Hematopoietic multipotent progenitor cell treated with erythropoietin and hydrocortisone succinate and interleukin-3 and kit ligand, for 15 days (in vitro differentiated cells): ENCODE results near the gene ZNF765.
A peak's percentile ranks its signal among the peaks of the same experiment; 100 is the strongest.
"Not testable (repeated sequence)": the region's sequence is repeated elsewhere in the genome, so short reads cannot be mapped to it uniquely, and the experiment has no call there.

Experiments used
- DNase-seq: peaks from one replicate; pipeline ENCODE4 v3.0.0-alpha.2; 2015; ENCODE audit warnings: low spot score

ZNF765 gene

GRCh38 chr19:53422551-53422950, 27.6 kb downstream of the ZNF765 start:
- DNase-seq, result no peak

- not testable (repeated sequence) for DNase-seq
Measured at GRCh38 chr19:53423074-53423473, 28.1 kb downstream of the ZNF765 start.

- not testable (repeated sequence) for DNase-seq
Measured at GRCh38 chr19:53423680-53424079, 28.7 kb downstream of the ZNF765 start.

GRCh38 chr19:53424968-53425597, 30.1 kb downstream of the ZNF765 start:
- DNase-seq, result peak; percentile 54

GRCh38 chr19:53431399-53432087, 36.6 kb downstream of the ZNF765 start, which contains the start of gene ZNF761:
ZNF761 (plus strand) TSS chr19:53431984; CDS start chr19:53447269, 15,285 bp downstream.
- peak; percentile 92 for DNase-seq

DNA sequence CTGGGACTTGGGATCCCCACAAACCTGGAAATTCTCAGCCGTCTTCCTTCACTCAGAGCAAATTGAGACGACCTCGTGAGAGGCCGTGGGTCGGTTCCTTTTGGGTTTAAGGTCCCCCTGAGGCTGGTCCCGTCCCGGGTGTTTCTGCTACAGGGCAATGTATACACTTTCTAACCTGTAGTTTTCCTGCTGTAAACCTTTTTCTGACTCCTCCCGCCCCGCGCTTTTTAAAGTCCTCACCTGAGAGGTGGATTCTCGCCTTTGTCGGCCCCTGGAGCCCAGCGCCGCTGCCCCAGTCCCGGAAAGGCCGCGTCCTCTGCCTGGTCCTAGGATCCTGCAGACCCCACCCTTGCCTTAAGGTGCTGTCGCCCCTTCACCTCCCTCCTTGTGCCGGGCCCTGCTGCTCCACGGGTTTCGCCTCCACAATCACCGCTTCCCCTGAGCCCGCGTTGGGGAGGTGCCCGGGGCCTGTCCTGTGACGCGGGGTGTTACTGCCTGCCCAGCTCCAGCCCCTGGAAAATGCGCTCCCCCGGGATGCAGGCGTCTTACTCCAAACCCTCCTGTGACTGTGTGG, 37.2 kb downstream of the ZNF765 start:
- peak; percentile 2 for DNase-seq

DNA sequence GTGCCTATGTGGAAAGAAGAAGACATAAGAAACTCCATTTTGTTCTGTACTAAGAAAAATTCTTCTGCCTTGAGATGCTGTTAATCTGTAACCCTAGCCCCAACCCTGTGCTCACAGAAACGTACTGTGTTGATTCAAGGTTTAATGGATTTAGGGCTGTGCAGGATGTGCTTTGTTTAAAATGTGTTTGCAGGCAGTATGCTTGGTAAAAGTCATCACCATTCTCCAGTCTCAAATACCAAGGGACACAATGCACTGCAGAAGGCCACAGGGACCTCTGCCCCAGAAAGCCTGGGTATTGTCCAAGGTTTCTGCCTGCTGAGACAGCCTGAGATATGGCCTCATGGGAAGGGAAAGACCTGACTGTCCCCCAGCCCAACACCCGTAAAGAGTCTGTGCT, 48.9 kb downstream of the ZNF765 start:
- DNase-seq, result not testable (repeated sequence)

DNA sequence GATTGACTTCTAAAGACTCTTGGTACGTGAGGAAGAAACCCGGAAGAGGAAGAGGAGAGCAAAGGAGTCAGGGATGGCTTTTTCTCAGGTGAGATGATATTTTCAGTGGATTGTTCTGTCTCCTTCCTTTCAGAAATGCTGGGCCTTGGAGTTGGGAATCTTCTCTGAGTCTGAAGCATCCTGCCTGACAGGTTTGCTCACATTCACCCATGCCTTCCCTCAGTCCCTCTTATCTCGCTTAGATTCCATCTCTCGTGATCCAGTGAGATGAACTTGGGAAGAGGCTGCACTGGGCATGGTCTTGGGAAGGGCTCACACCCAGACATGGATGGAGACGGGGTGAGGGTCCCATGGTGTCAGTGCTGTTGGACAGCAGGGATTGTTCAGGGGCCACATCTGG, 52.2 kb downstream of the ZNF765 start:
- DNase-seq, result not testable (repeated sequence)

DNA sequence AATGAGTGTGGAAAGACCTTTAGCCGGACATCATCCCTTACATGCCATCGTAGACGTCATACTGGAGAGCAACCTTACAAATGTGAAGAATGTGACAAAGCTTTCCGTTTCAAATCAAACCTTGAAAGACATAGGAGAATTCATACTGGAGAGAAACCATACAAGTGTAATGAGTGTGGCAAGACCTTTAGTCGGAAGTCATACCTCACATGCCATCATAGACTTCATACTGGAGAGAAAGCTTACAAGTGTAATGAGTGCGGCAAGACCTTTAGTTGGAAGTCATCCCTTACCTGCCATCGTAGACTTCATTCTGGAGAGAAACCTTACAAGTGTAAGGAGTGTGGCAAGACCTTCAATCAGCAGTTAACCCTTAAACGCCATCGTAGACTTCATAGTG, 60.9 kb downstream of the ZNF765 start:
- DNase-seq, result no peak

DNA sequence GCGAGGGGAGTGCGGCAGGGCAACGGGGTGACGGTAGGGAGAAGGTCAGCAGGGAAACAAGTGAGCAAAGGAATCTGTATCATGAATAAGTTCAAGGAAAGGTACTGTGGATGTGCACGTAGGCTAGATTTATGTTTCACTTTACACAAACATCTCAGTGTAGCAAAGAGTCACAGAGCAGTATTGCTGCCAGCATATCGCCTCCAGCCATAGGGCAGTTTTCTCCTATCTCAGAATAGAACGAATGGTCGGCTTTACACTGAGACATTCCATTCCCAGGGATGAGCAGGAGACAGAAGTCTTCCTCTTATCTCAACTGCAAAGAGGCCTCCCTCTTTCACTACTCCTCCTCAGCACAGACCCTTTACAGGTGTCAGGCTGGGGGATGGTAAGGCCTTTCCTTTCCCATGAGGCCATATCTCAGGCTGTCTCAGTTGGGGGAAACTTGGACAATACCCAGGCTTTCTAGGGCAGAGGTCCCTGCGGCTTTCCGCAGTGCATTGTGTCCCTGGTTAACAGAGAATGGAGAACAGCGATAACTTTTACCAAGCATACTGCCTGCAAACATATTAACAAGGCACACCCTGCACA, 65.3 kb downstream of the ZNF765 start:
- DNase-seq, result not testable (repeated sequence)

- no peak for DNase-seq
Measured at GRCh38 chr19:53461866-53462265, 66.9 kb downstream of the ZNF765 start.

GRCh38 chr19:53462861-53463260, 67.9 kb downstream of the ZNF765 start:
- no peak for DNase-seq

DNA sequence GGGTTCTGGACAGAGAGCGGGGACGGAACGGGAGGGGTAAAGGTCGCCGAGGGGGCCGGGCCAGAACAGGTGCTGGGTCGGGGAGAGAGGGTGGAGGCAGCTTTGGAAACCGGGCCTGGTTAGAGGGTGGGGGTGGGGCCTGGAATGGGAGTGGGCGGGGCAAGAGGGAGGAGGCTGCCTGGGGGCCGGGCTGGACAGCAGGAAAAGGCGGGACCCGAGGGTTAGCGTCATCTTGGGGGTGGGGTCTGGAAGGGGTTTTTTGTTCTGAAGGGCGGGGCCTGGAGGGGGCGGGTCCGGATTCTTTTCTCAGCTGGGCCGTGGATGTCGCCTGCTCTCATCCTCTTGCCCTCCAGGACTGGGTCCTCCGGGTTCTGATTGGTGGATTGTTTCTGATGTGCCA, 68.3 kb downstream of the ZNF765 start:
- DNase-seq, result no peak

- no peak for DNase-seq
Measured at GRCh38 chr19:53466726-53467484, 72.0 kb downstream of the ZNF765 start.

DNA sequence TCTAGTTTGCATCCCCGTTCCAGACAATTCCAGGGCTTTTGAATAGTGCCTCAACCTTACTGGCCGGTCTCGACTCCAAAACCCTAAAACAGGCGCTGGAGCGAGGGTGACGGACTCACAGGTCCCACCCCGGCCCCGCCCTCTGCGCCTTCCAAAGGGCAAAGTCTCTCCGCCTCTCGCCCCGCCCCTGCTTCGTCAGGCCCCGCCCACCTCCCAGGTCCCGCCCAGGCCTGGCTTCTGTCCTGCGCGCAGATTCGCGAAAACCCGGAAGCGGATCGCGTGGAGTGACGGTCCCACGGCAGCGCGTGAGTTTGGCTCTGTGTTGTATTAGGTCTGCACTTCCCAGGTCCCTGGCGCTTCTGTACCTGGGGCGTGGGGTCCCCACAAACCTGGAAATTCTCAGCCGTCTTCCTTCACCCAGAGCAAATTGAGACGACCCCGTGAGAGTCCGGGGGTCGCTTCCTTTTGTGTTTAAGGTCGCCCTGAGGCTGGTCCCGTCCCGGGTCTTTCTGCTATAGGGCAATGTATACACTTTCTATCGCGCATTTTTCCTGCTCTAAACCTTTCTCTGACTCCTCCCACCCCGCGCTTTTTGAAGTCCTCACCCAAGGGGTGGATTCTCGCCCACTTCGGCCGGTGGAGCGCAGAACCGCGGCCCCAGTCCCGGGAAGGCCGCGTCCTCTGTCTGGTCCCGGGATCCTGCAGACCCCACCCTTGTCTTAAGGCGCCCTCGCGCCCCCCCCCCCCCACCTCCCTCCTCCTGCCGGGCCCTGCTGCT, 72.7 kb downstream of the ZNF765 start, which contains the start of gene ZNF813:
Gene ZNF813 (plus strand): TSS at position 249 of the 778 bp plus-strand sequence. CDS start 16,090 bp downstream, outside the sequence.
- peak; percentile 88 for DNase-seq

- not testable (repeated sequence) for DNase-seq
Measured at GRCh38 chr19:53468628-53469027, 73.7 kb downstream of the ZNF765 start.

- no peak for DNase-seq
Measured at GRCh38 chr19:53471916-53472315, 77.0 kb downstream of the ZNF765 start.

DNA sequence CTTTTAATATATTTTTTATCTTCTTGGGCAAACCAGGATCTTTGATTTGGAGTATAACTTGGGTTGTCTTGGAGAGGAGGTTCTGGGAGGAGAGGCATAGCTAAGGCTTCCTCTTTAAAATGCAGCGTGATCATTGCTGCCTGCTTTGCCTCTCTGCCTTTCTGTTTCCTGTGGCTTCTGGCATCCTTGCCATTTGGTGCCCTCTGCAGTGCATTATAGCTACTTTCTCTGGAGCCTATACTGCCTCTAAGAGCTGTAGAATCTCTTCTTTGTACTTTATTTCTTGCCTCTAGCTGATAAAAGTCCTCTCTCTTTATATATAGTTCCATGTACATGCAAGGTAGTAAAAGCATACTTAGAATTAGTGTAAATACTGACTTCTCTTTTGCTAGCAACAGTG, 79.9 kb downstream of the ZNF765 start:
- DNase-seq, result not testable (repeated sequence)

- not testable (repeated sequence) for DNase-seq
Measured at GRCh38 chr19:53475470-53475869, 80.5 kb downstream of the ZNF765 start.
